Endometrium (tissue), 2 donors: ENCODE results near the gene NLRC5.

Experiments used
- FAIRE-seq: peaks from 2 replicates; lab custom pipeline; 2012; peaks lifted over from hg19 to GRCh38; lab: Jason Lieb, UNC
- donor health status: control.
- donor health status: control.

The NLRC5 gene, protein sequence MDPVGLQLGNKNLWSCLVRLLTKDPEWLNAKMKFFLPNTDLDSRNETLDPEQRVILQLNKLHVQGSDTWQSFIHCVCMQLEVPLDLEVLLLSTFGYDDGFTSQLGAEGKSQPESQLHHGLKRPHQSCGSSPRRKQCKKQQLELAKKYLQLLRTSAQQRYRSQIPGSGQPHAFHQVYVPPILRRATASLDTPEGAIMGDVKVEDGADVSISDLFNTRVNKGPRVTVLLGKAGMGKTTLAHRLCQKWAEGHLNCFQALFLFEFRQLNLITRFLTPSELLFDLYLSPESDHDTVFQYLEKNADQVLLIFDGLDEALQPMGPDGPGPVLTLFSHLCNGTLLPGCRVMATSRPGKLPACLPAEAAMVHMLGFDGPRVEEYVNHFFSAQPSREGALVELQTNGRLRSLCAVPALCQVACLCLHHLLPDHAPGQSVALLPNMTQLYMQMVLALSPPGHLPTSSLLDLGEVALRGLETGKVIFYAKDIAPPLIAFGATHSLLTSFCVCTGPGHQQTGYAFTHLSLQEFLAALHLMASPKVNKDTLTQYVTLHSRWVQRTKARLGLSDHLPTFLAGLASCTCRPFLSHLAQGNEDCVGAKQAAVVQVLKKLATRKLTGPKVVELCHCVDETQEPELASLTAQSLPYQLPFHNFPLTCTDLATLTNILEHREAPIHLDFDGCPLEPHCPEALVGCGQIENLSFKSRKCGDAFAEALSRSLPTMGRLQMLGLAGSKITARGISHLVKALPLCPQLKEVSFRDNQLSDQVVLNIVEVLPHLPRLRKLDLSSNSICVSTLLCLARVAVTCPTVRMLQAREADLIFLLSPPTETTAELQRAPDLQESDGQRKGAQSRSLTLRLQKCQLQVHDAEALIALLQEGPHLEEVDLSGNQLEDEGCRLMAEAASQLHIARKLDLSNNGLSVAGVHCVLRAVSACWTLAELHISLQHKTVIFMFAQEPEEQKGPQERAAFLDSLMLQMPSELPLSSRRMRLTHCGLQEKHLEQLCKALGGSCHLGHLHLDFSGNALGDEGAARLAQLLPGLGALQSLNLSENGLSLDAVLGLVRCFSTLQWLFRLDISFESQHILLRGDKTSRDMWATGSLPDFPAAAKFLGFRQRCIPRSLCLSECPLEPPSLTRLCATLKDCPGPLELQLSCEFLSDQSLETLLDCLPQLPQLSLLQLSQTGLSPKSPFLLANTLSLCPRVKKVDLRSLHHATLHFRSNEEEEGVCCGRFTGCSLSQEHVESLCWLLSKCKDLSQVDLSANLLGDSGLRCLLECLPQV (N-terminal part only)

GRCh38 chr16:56988948-56989945, at the start of gene NLRC5:
Gene NLRC5, plus strand, starts transcription at chr16:56989557. Its CDS starts 31,156 bp downstream, at chr16:57020713.
- no peak for FAIRE-seq

DNA sequence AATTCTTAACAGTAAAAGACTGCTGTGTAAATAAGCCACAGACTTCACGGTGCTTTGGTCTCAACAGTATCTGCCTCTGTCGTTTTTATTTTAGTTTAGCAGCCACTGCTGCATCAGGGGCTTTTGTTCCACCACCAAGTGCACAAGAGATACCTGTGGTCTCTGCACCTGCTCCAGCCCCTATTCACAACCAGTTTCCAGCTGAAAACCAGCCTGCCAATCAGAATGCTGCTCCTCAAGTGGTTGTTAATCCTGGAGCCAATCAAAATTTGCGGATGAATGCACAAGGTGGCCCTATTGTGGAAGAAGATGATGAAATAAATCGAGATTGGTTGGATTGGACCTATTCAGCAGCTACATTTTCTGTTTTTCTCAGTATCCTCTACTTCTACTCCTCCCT, 49.6 kb upstream of the NLRC5 start:
- FAIRE-seq, result no peak

DNA sequence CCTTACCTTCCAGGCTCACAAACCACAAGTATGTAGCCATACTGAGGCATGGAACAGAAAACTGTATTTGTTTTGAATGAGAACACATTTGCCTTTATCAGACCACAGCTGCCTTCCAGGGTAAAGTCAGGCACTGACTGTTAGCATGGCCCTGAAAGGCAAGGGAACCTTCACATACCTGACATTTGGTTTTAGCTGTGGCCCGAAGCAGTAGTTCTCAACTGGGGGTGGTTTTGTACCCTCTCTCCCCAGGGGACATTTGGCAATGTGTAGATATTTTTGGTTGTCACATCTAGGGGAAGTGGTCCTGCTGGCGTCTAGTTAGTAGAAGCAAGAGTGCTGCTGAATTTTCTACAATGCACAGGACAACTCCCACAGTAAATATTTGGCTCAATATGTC, 48.3 kb upstream of the NLRC5 start:
- FAIRE-seq, result no peak

DNA sequence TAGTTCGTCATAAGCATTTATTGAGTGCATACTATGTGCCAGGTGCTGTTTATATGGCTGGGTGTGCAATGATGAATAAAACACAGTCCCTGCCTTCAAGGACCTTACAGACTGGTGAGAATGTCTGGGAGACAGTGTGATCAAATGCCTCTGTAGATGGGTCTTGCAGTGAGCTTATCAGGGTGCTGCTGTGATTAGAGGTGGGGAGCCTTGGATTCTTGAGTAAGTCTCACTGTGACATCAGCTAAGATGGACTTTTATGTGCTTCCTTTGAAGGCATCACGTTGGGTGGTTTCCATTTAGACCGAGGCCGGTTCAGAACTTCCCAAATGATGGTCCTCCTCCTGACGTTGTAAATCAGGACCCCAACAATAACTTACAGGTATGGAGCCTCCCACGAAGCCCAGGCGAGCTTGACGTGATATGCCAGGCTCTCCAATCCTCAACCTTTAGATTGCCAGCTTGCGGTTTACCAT, 47.5 kb upstream of the NLRC5 start:
- FAIRE-seq, result no peak

GRCh38 chr16:56943761-56944375, 45.5 kb upstream of the NLRC5 start:
- no peak for FAIRE-seq

DNA sequence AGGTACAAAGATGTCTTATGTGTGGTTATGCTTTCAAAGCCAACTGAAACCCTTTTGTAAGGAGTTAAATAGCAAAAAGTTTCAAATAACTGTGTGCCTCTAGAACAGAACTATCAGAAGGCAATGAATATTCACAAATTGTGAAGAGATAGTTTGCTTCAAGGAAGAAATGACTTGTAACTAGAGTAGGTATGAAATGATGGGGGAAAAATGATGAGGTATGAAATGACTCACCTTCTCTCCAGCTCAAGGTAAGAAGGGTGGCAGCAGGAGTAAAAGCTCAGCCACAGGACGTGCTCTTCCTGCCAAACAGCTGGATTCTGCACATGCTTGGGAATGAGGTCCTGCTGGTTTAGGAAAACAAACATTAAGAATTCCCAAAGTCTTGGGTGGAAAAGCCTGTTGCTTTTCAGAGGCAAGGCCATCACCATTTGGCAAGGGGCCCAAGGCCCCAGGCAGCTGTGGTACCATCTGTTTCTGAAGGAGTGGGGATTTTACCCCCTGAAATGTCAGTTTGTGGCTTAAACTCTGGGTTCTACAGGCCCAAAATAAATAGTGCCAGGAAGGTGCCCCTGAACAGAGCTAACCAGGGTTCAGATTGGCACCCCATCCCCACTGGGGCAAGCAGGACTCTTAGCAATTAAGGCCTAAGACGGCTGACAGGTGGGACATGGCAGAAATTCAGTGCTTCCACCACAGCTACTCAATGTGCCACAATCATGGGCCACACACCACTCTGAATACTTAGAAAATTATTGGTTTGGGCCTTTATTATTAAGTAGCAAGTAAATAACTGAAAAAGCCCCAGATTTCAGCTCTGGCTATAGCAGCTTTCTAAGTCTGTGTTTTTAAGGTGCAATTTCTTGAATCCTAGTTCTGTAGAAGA, 44.2 kb upstream of the NLRC5 start:
- FAIRE-seq, result no peak

- FAIRE-seq, result no peak
Measured at GRCh38 chr16:56945847-56946527, 43.4 kb upstream of the NLRC5 start.

GRCh38 chr16:56946767-56947603, 42.4 kb upstream of the NLRC5 start:
- FAIRE-seq, result no peak

GRCh38 chr16:56947604-56947995, 41.8 kb upstream of the NLRC5 start:
- FAIRE-seq, result no peak

DNA sequence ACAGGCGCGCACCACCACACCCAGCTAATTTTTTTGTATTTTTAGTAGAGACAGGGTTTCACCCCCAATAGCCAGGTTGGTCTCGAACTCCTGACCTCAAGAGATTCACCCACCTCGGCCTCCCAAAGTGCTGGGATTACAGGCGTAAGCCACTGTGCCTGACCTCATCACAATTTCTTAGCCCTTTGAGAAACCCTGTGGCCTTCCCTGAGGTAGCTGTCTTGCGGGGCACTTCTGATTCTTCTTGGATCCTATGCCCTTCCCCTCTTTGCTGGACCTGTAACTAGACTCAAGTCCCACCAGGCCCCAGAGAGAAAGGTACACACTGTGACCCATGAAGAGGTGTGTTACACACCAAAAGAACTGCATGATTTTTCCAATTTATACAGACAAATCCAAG, 41.1 kb upstream of the NLRC5 start:
- FAIRE-seq, result no peak

DNA sequence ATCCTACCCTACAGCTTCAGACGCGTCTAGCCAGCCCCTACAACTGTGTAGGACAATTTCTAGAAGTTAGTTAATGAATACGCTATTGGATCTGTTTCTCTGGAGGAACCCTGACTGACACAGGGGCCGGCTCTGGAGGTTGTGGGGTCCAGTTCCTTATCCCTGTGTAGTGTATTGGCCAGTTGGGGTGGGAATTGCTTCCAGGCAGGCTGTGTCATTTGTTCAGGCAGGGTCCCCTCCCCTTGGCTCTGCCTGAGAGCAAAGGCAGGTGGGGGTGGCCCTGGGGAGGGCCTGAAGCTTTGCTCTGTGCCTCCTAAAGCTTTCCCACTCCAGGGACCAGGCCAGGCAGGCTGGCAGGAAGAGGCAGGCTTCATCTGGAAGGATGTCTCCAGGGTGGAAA, 39.3 kb upstream of the NLRC5 start:
- FAIRE-seq, result no peak

GRCh38 chr16:56950455-56950854, 38.9 kb upstream of the NLRC5 start:
- no peak for FAIRE-seq

DNA sequence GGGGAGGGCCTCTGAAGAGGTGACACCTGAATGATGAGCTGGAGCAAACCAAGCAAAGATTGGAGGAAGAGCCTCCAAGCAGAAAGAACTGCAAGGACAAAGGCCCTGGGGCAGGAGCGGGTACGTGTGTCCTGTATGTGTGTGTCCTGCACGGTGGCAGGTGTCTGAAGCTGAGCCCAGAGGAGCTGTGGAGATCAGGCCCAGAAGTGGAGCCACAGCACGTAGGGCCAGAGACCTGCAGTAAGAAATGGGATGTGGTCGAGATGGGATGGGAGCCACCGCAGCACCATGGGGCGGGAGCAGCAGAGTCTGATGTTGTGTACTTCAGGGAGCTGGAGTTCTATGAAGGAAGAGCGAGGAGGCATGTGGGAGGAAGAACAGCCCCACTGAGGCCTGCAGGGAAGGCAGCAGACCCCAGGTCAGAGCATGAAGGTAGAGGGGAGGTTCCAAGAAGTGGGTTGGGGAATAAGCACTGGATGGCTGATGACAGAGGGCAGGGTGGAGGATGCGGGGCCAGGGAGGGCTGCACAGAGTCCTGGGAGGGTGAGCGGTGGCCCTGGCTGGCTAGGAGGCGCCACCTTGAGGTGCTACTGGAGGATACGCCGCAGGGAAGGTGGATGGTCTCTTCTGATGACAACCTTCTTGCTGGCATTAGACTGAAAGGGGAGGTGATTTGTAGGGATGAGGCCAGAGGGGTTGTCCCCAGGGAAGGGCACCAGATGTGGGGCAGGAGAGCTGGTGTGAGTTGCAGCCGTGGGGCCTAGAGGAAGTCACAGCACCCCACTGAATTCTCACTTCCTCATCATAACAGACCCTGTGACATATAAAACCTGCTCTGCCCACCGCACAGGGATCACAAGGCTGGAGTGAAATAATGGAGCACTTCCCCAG, 38.2 kb upstream of the NLRC5 start:
- no peak for FAIRE-seq

GRCh38 chr16:56953006-56953405, 36.4 kb upstream of the NLRC5 start:
- FAIRE-seq, result no peak

GRCh38 chr16:56956076-56956475, 33.3 kb upstream of the NLRC5 start:
- FAIRE-seq, result no peak

- no peak for FAIRE-seq
Measured at GRCh38 chr16:56956756-56957155, 32.6 kb upstream of the NLRC5 start.
